ENCODE results near the gene SLC3A2.

SLC3A2 gene

GRCh38 chr11:62911137-62912130, 30.7 kb downstream of the SLC3A2 start:
- no peak for DNase-seq (ENCODE audit: low spot score)

DNA sequence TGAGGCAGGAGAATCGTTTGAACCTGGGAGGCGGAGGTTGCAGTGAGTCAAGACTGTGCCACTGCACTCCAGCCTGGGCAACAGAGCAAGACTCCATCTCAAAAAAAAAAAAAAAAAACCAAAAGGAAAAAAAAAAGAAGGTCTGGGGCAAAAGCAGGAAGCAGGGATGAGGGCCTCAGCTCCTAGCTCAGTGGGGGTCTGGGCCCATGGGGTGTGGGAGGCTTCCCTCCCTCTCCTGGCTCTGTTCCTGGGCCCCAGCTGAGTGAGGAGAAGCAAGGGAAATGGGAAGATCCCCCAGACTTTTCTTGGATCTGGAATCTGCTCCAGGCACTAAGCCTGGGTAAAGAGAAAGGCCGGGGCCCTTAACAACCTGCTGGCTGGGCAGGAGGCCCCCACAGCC, 31.6 kb downstream of the SLC3A2 start:
- DNase-seq (ENCODE audit: low spot score): no peak

DNA sequence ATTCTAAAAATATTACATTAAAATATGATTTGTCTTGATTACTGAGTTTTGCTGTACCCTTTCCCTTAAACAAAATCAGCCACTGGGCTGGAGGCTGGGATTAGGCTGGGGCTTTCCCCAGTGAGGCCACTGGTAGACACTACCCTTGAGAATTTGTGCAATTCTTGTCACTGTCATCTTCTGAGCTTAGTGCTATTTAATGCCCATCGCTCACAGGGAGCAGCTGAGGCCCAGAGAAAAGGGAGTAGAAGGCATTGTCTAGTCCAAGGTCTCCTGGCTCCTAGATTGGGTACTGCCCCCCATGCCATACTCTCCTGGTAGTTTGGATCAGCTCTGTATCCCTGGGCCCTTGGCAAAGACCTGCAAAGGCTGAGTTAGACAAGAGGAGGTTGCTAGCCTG, 33.7 kb downstream of the SLC3A2 start:
- DNase-seq (ENCODE audit: low spot score): no peak

GRCh38 chr11:62917906-62918502, 37.3 kb downstream of the SLC3A2 start:
- no peak for DNase-seq (ENCODE audit: low spot score)

DNA sequence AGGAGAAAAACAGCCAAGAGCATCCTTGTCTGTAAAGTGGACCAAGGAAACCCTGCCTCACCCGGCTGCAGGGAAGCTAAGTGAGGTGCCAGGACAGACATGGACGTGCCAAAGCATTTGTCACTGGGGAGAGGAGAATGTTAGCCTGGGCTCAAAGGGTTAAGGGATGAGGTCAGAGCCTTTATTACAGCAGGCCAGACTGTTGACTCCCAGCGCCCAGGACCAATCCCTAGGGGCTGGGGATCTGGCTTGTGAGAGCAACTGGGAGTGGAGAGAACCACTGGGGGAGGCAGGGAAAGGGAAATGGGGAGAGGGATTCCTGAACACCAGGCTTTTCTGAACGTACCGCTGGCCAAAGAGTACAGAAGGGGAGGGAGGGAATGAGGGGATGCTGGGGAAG, 37.8 kb downstream of the SLC3A2 start:
- peak; percentile 60 for DNase-seq (ENCODE audit: low spot score)

DNA sequence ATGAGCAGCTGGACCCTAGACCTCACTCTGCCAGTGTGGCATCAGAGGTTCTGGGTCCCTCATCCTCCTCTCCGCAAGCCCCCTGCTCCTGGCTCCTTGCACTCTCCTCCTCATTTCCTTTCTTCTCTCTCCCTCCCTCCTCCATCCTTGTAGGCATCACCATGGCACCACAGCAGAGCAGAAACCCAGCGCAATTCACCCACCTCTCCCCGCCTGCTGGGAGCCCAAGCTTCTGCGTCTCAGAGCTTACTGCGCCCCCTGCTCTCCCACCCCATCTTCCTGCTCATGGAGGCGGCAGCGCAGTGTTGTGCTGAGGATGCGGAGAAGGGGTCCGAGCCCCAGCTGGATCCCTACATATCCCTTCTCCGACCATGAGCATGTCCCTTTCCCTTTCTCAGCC, 38.8 kb downstream of the SLC3A2 start:
- no peak for DNase-seq (ENCODE audit: low spot score)

- DNase-seq (ENCODE audit: low spot score): no peak
These were observed 39.4 kb downstream of the SLC3A2 start for GRCh38 chr11:62919898-62920640.

GRCh38 chr11:62921201-62921572, 40.5 kb downstream of the SLC3A2 start, which contains the start of gene CHRM1:
Gene CHRM1, minus strand, starts transcription at chr11:62921363. Its CDS starts 10,263 bp downstream, at chr11:62911100.
- DNase-seq (ENCODE audit: low spot score): no peak

GRCh38 chr11:62921573-62922188, 41.0 kb downstream of the SLC3A2 start:
- no peak for DNase-seq (ENCODE audit: low spot score)

DNA sequence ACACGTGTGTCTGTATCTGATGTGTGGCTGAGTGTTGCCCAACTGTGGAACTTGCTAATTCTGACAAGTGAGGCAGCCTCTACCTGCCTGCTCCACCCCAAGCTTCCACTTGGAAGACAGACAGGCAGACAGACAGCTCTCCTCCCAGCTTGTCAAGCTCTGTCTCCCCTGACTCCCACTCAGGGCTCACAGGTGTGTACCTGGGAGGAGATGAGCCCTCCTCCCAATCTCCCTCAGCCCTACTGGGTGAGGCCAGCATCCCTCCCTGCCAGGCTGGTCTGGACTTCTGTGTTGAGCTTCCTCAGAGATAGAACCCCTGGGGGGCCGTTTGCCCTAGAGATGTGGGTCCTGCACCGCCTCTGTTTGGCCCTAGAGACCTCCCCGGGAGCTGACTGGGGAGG, 41.5 kb downstream of the SLC3A2 start:
- no peak for DNase-seq (ENCODE audit: low spot score)

- no peak for DNase-seq (ENCODE audit: low spot score)
These were observed 42.1 kb downstream of the SLC3A2 start for GRCh38 chr11:62922653-62923431.

GRCh38 chr11:62923601-62924411, 43.1 kb downstream of the SLC3A2 start:
- DNase-seq (ENCODE audit: low spot score): no peak

DNA sequence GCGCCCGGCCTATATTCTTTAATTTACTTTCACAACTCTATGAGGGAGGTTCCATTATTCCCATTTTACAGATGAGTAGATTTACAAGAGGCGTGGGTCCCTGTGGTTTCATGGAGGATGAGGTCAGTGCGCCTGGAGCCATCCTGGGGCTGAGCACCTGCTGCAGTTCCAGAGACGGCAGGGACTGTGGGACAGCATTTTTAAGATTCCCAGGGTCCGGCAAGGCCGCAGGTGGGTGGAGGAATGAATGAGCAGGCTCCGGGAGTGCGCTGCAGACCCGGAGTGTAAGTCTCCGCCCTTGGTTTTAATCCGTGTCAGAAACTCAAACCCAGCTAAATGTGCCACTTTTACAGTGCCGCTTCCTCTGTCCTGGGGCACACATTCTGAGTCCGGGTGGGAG, 44.6 kb downstream of the SLC3A2 start:
- DNase-seq (ENCODE audit: low spot score): no peak

GRCh38 chr11:62925745-62926679, 45.3 kb downstream of the SLC3A2 start:
- no peak for DNase-seq (ENCODE audit: low spot score)

DNA sequence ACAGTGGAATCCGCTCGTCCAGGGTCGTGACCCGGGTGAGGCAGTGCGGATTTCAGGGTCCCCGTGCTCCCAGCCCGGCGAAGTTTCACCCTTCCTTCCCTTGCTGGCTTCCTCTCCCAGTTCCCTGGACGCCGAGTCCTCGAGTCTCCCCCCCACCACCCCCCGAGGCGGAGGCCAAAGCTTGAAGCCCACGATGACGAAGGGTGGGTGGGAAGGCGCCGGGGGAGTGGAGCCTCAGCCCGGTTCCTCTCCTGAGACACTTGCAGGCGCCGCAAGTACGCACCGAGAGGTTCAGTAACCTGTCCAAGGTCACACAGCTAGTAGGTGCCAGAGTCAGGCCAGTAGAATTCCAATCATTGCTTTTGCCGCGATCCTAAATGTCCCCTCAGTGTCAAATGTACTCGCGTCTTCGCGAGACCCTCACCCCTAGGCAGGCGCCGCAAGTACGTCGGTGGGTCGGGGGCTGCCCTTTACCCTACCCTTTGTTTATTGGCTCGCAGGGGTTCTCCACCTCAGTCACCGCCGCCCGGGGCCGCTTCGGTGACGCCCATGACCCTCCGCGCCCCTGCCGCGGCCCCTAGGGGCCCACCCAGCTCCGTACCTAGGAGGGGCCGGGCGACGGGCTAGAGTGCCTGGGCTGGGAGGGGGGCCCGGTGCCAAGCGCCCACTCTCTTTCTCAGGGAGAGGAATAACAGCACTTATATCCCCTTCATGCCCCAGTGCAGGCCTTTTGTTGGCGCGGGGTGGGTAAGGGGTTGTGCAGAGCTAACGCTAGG, 46.2 kb downstream of the SLC3A2 start:
- DNase-seq (ENCODE audit: low spot score): no peak

GRCh38 chr11:62928011-62928410, 47.3 kb downstream of the SLC3A2 start:
- peak; percentile 57 for DNase-seq (ENCODE audit: low spot score)

GRCh38 chr11:62930157-62930556, 49.5 kb downstream of the SLC3A2 start:
- no peak for DNase-seq (ENCODE audit: low spot score)

- no peak for DNase-seq (ENCODE audit: low spot score)
These were observed 50.0 kb downstream of the SLC3A2 start for GRCh38 chr11:62930666-62931065.
